Fibroblast of skin of left biceps (primary cell): Measurements from ENCODE around the gene ACYP1.
"Not testable (repeated sequence)": the region's sequence is repeated elsewhere in the genome, so short reads cannot be mapped to it uniquely, and the experiment has no call there.

Experiments
- DNase-seq, 2 experiments: peaks; one replicate each; pipeline ENCODE4 v3.0.0-alpha.2; 2013; ENCODE audit warnings: low read depth in 2 of 2

ACYP1 gene

GRCh38 chr14:75068294-75069120 lies 4.7 kb upstream of the ACYP1 start:
- no peak for DNase-seq

- not testable (repeated sequence) for DNase-seq
Observed at GRCh38 chr14:75067765-75068164, 3.9 kb upstream of the ACYP1 start.

GRCh38 chr14:75067212-75067611 lies 3.4 kb upstream of the ACYP1 start:
- no peak for DNase-seq

- DNase-seq: no peak
Observed at GRCh38 chr14:75066691-75067090, 2.9 kb upstream of the ACYP1 start.

- no peak for DNase-seq
Observed at GRCh38 chr14:75064205-75064567, 362 bp upstream of the ACYP1 start.

- no peak for DNase-seq
Observed at GRCh38 chr14:75063013-75063412, 811 bp downstream of the ACYP1 start.

- no peak for DNase-seq
Observed at GRCh38 chr14:75060420-75060819, 3.4 kb downstream of the ACYP1 start.

- no peak for DNase-seq
Observed at GRCh38 chr14:75059642-75060041, 4.2 kb downstream of the ACYP1 start.

GRCh38 chr14:75054421-75054820 lies 9.4 kb downstream of the ACYP1 start:
- DNase-seq: no peak

GRCh38 chr14:75053396-75054291 lies 10.2 kb downstream of the ACYP1 start:
- DNase-seq: no peak

GRCh38 chr14:75051556-75051899 lies 12.3 kb downstream of the ACYP1 start:
- DNase-seq: no peak

GRCh38 chr14:75050852-75051555 lies 12.8 kb downstream of the ACYP1 start, which contains the start of gene MLH3:
TSS of gene MLH3 (minus strand) at chr14:75051467. CDS start at chr14:75049655, 1,812 bp downstream.
- DNase-seq: peak in 1 of 2 experiments; percentile 44

GRCh38 chr14:75049731-75050201 lies 14.1 kb downstream of the ACYP1 start:
- DNase-seq: no peak

- no peak for DNase-seq
Observed at GRCh38 chr14:75049136-75049535, 14.7 kb downstream of the ACYP1 start.

- DNase-seq: no peak
Observed at GRCh38 chr14:75048101-75048500, 15.7 kb downstream of the ACYP1 start.

- DNase-seq: no peak
Observed at GRCh38 chr14:75047506-75047905, 16.3 kb downstream of the ACYP1 start.

GRCh38 chr14:75046899-75047298 lies 16.9 kb downstream of the ACYP1 start:
- DNase-seq: no peak

- no peak for DNase-seq
Observed at GRCh38 chr14:75046275-75046674, 17.5 kb downstream of the ACYP1 start.

- DNase-seq: no peak
Observed at GRCh38 chr14:75044752-75045151, 19.1 kb downstream of the ACYP1 start.

GRCh38 chr14:75044322-75044721 lies 19.5 kb downstream of the ACYP1 start:
- peak in 1 of 2 experiments; percentile 50 for DNase-seq

- no peak for DNase-seq
Observed at GRCh38 chr14:75042035-75042434, 21.8 kb downstream of the ACYP1 start.

- no peak for DNase-seq
Observed at GRCh38 chr14:75041613-75042012, 22.2 kb downstream of the ACYP1 start.
